HepG2 (cell line): ENCODE measurements around the gene MSH3. TPM values are rescaled to one million over a fixed set of nuclear protein-coding genes. Genes with fewer than 3 reads are reported as not detected.

Source experiments
- ATAC-seq: fragments of 200-7000 bp; cut with Tn5 transposase; 3 replicates; pipeline ENCODE4 v1.9.1; 2020; ENCODE audit warnings: mild to moderate bottlenecking, moderate library complexity
- BruUV-seq: library from RNA; stranded (reverse); fragments of 400-500 nt; replicated peaks from 2 replicates; lab custom pipeline; 2021; lab: Mats Ljungman, UMichigan
- CTCF ChIA-PET: fragments of 300-600 bp; formaldehyde crosslinking; extraction: SDS; loops from one replicate; lab custom pipeline; 2021; ENCODE audit warnings: low total read pairs, inconsistent platforms, low intra/inter-chr PET ratio; lab: Yijun Ruan, JAX
- POLR2A ChIA-PET: fragments of 350-600 bp; sonication (Branson Sonifier 250); formaldehyde crosslinking; loops from one replicate; lab custom pipeline; 2020; ENCODE audit warnings: antibody characterized with exemption, inconsistent platforms; lab: Yijun Ruan, JAX
- DNase-seq: peaks from one replicate; pipeline ENCODE4 v3.0.0-alpha.2; 2015; ENCODE audit warnings: low spot score
- FAIRE-seq: peaks from 3 replicates; lab custom pipeline; 2011; peaks lifted over from hg19 to GRCh38; lab: Jason Lieb, UNC
- H2AFZ ChIP-seq: one replicate; pipeline ENCODE4 v1.6.1; 2011; ENCODE audit warnings: low read length, inconsistent platforms
- H3K27ac ChIP-seq: fragments of 300-600 bp; 3 replicates; pipeline ENCODE4 v1.8.0; 2011; ENCODE audit warnings: mixed run types, mild to moderate bottlenecking, mixed read lengths, low read length, inconsistent platforms; ENCODE audit not compliant: insufficient read depth; ENCODE audit errors: extremely low read length
- H3K27me3 ChIP-seq, 2 experiments: fragments of 200-600 bp in 1 of 2; 2 replicates in 1 of 2; 3 replicates in 1 of 2; pipeline versions ENCODE4 v1.6.0 to v1.8.0; 2011; ENCODE audit warnings: low read length in 2 of 2, mild to moderate bottlenecking in 2 of 2, moderate library complexity in 2 of 2, inconsistent platforms in 1 of 2; ENCODE audit not compliant: insufficient read depth in 2 of 2, control insufficient read depth in 1 of 2
- H3K36me3 ChIP-seq, 2 experiments: fragments of 200-600 bp in 1 of 2; replicated peaks in 1 of 2; 2 replicates in 1 of 2; 3 replicates in 1 of 2; pipeline versions ENCODE4 v1.5.1 to v1.8.0; 2011; ENCODE audit warnings: low read length in 2 of 2, inconsistent platforms in 1 of 2; ENCODE audit not compliant: insufficient read depth in 2 of 2, control insufficient read depth in 1 of 2
- H3K4me1 ChIP-seq: 2 replicates; pipeline ENCODE4 v1.5.1; 2012; ENCODE audit warnings: low read length, inconsistent platforms; ENCODE audit not compliant: insufficient read depth
- H3K4me2 ChIP-seq: 2 replicates; pipeline ENCODE4 v1.6.0; 2011; ENCODE audit warnings: low read depth, low read length, inconsistent platforms
- H3K4me3 ChIP-seq, 3 experiments: fragments of 200-600 bp in 1 of 3; sonication (generic), shearing (Covaris generic) in 1 of 3; replicated peaks in 1 of 3; 2 replicates each; pipeline ENCODE4 v1.5.1; 2011 to 2016; ENCODE audit warnings: low read length in 3 of 3, inconsistent platforms in 2 of 3, low read depth in 2 of 3, mild to moderate bottlenecking in 2 of 3, control low read depth in 1 of 3, mixed read lengths in 1 of 3; ENCODE audit not compliant: insufficient read depth in 1 of 3
- H3K79me2 ChIP-seq: one replicate; pipeline ENCODE4 v1.6.1; 2011; ENCODE audit warnings: low read length, inconsistent platforms; ENCODE audit not compliant: insufficient read depth
- H3K9ac ChIP-seq: 2 replicates; pipeline ENCODE4 v1.6.0; 2011; ENCODE audit warnings: mild to moderate bottlenecking, low read depth, low read length, inconsistent platforms; ENCODE audit not compliant: insufficient read depth
- H3K9me3 ChIP-seq: 2 replicates; pipeline ENCODE4 v1.5.1; 2012; ENCODE audit warnings: mild to moderate bottlenecking, low read length
- H4K20me1 ChIP-seq: 2 replicates; pipeline ENCODE4 v1.6.0; 2011; ENCODE audit warnings: inconsistent platforms, mild to moderate bottlenecking, low read length, moderate library complexity; ENCODE audit not compliant: insufficient read depth
- ARNT ChIP-seq: fragments of 450-650 bp; IDR thresholded peaks from 2 replicates; pipeline ENCODE4 v1.6.1; 2017
- ARNT2 ChIP-seq: sonication (generic); formaldehyde crosslinking; IDR thresholded peaks from 2 replicates; pipeline ENCODE4 v1.8.0; 2022; ENCODE audit warnings: mild to moderate bottlenecking, low read depth, missing genetic modification reagents, moderate library complexity
- CHD4 ChIP-seq: fragments of 200-600 bp; sonication (generic); IDR thresholded peaks from 2 replicates; pipeline ENCODE4 v1.7.0; 2017; ENCODE audit warnings: mild to moderate bottlenecking, low read length, borderline replicate concordance
- ELF3 ChIP-seq: IDR thresholded peaks from 2 replicates; pipeline ENCODE4 v1.6.1; 2016; ENCODE audit warnings: missing genetic modification reagents, missing compliant biosample characterization
- ISL2 ChIP-seq: sonication (generic); formaldehyde crosslinking; IDR thresholded peaks from 2 replicates; pipeline ENCODE4 v1.5.0; 2020; ENCODE audit warnings: missing genetic modification reagents
- KLF15 ChIP-seq: sonication (generic); formaldehyde crosslinking; IDR thresholded peaks from 2 replicates; pipeline ENCODE4 v1.8.1; 2023; ENCODE audit warnings: borderline replicate concordance, mild to moderate bottlenecking, inconsistent platforms, missing genetic modification reagents, mixed read lengths
- NCOA1 ChIP-seq: sonication (generic); formaldehyde crosslinking; IDR thresholded peaks from 2 replicates; pipeline ENCODE4 v1.9.0; 2021; ENCODE audit warnings: missing genetic modification reagents
- PHF5A ChIP-seq: IDR thresholded peaks from one replicate; pipeline ENCODE4 v1.6.1; 2018; ENCODE audit warnings: low read depth, missing genetic modification reagents; ENCODE audit not compliant: unreplicated experiment
- RBAK ChIP-seq: sonication (generic); formaldehyde crosslinking; IDR thresholded peaks from 2 replicates; pipeline ENCODE4 v1.5.1; 2020; ENCODE audit warnings: mild to moderate bottlenecking, missing genetic modification reagents
- RFX3 ChIP-seq: IDR thresholded peaks from 2 replicates; pipeline ENCODE4 v1.6.1; 2016; ENCODE audit warnings: missing biosample characterization, missing genetic modification reagents
- ZNF670 ChIP-seq: sonication (generic); formaldehyde crosslinking; IDR thresholded peaks from 2 replicates; pipeline ENCODE4 v1.8.0; 2022; ENCODE audit warnings: mild to moderate bottlenecking, missing genetic modification reagents, borderline replicate concordance
- ZSCAN31 ChIP-seq: sonication (generic); formaldehyde crosslinking; IDR thresholded peaks from 2 replicates; pipeline ENCODE4 v1.5.0; 2020; ENCODE audit warnings: low read depth, mild to moderate bottlenecking, missing genetic modification reagents
- WGBS: methylation state at CpG from one replicate; pipeline ENCODE4 v1.1.6; 2017; ENCODE audit warnings: low lambda C conversion rate; 5-methylcytosine and 5-hydroxymethylcytosine counted together
- in situ Hi-C: cut with HindIII; loops from 2 replicates; pipeline ENCODE4 v1.10.0; 2017; ENCODE audit warnings: low pct_unique_long_range_greater_than_20kb; ENCODE audit not compliant: extremely low pct_ligation_motif_present
- intact Hi-C: fragments of 100-400 bp; cut with micrococcal nuclease; formaldehyde crosslinking; loops from one replicate; pipeline ENCODE4 v1.10.0; 2022; ENCODE audit not compliant: unreplicated experiment
- polyA plus RNA-seq, 8 experiments: library from polyadenylated mRNA; depleted of rRNA in 3 of 8; stranded (reverse) in 7 of 8; unstranded in 1 of 8; fragments of >200 nt; fragmentation: Illumina TruSeq in 4 of 8; extraction: Trizol in 4 of 8; gene quantifications; 2 replicates each; pipeline versions ENCODE4 v1.2.1 to v1.2.3, GENCODE V29; 2011 to 2016; ENCODE audit warnings: low read depth in 4 of 8, missing spikeins in 1 of 8, mixed read lengths in 1 of 8; ENCODE audit not compliant: insufficient read depth in 1 of 8
- total RNA-seq, 5 experiments: library from RNA; depleted of rRNA; stranded (reverse); fragments of >200 nt; fragmentation: Illumina TruSeq; extraction: Trizol; gene quantifications; 2 replicates each; pipeline ENCODE4 v1.2.3, GENCODE V29; 2016; ENCODE audit warnings: low read depth in 1 of 5
- TF ChIP-seq, protein P1 (sequence below): sonication (generic); formaldehyde crosslinking; IDR thresholded peaks from 2 replicates; pipeline ENCODE4 v1.4.0; 2020; ENCODE audit warnings: missing genetic modification reagents, borderline replicate concordance
- TF ChIP-seq, protein P2 (sequence below): sonication (generic); formaldehyde crosslinking; IDR thresholded peaks from 2 replicates; pipeline ENCODE4 v1.8.0; 2022; ENCODE audit warnings: mild to moderate bottlenecking, missing genetic modification reagents, moderate library complexity
- TF ChIP-seq, protein P3 (sequence below): sonication (generic); formaldehyde crosslinking; IDR thresholded peaks from 2 replicates; pipeline ENCODE4 v1.4.0; 2020; ENCODE audit warnings: missing genetic modification reagents
- TF ChIP-seq, protein P4 (sequence below): sonication (generic); formaldehyde crosslinking; IDR thresholded peaks from 2 replicates; pipeline ENCODE4 v1.4.0; 2020; ENCODE audit warnings: mild to moderate bottlenecking, missing genetic modification reagents
- TF ChIP-seq, protein P5 (sequence below): sonication (generic); formaldehyde crosslinking; IDR thresholded peaks from 2 replicates; pipeline ENCODE4 v1.5.1; 2020; ENCODE audit warnings: missing genetic modification reagents, mild to moderate bottlenecking, borderline replicate concordance

Gene MSH3
- total and polyA plus RNA-seq, 2 of the 13 experiments (the other 11 are each of a cell fraction or from before 2014, with no cell fraction given) = 4.0 to 16.4 TPM

DNA sequence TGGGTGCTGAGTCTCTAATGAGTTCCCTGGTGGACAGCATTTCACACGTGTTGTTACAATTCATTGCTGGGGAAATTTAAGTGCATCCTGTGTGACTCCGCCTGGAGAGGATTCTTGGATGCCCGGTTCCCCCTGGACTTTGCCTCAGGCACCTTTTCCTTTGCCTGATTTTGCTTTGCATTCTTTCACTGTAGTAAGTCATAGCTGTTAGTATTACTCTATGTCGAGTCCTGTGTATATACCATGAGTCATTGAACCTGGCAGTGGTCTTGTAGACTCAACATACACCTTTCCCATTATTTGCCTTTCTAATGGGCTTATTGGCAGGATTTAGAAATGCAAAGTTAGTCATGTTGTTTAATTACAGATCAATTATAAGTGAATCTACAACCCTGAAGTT, 82.3 kb downstream of the MSH3 start:
- Histone ChIP-seq H3K4me2 (no peak overlapping the region), H3K36me3 (no peaks in the 10 kb centered on the region; a peak in 1 of 5 replicates), H3K4me3 (no peak overlapping the region), H3K9me3 (no peaks in the 10 kb centered on the region), H2AFZ (no peak overlapping the region), H3K79me2 (no peaks in the 10 kb centered on the region), H3K9ac (no peak overlapping the region), H4K20me1 (no peaks in the 10 kb centered on the region), H3K27ac (no peak overlapping the region), H3K4me1 (no peaks in the 10 kb centered on the region), H3K27me3 (no peaks in the 10 kb centered on the region)
- POLR2A ChIA-PET = no interaction called here
- ATAC-seq (no peak), FAIRE-seq (no peak), DNase-seq (no peak)
- CTCF ChIA-PET = no interaction called here
- 59% methylated on average over 2 of the region's 4 CpGs for WGBS
- BruUV-seq = no TSS peak
- intact Hi-C loops = no loop called here
- in situ Hi-C loops = no loop called here
- TF ChIP-seq PHF5A (no peak), ZSCAN31 (no peak), ISL2 (CRISPR knock-in tag) (no peak), ZNF670 (no peak), ARNT2 (no peak), KLF15 (CRISPR knock-in tag) (no peak), NCOA1 (CRISPR knock-in tag) (no peak), ELF3 (CRISPR knock-in tag) (no peak), CHD4 (no peak), ARNT (no peak), RBAK (CRISPR knock-in tag) (no peak), RFX3 (CRISPR knock-in tag) (no peak)
- TF ChIP-seq, protein P1, sequence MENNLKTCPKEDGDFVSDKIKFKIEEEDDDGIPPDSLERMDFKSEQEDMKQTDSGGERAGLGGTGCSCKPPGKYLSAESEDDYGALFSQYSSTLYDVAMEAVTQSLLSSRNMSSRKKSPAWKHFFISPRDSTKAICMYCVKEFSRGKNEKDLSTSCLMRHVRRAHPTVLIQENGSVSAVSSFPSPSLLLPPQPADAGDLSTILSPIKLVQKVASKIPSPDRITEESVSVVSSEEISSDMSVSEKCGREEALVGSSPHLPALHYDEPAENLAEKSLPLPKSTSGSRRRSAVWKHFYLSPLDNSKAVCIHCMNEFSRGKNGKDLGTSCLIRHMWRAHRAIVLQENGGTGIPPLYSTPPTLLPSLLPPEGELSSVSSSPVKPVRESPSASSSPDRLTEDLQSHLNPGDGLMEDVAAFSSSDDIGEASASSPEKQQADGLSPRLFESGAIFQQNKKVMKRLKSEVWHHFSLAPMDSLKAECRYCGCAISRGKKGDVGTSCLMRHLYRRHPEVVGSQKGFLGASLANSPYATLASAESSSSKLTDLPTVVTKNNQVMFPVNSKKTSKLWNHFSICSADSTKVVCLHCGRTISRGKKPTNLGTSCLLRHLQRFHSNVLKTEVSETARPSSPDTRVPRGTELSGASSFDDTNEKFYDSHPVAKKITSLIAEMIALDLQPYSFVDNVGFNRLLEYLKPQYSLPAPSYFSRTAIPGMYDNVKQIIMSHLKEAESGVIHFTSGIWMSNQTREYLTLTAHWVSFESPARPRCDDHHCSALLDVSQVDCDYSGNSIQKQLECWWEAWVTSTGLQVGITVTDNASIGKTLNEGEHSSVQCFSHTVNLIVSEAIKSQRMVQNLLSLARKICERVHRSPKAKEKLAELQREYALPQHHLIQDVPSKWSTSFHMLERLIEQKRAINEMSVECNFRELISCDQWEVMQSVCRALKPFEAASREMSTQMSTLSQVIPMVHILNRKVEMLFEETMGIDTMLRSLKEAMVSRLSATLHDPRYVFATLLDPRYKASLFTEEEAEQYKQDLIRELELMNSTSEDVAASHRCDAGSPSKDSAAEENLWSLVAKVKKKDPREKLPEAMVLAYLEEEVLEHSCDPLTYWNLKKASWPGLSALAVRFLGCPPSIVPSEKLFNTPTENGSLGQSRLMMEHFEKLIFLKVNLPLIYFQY (CRISPR knock-in tag) = no peak
- TF ChIP-seq, protein P2, sequence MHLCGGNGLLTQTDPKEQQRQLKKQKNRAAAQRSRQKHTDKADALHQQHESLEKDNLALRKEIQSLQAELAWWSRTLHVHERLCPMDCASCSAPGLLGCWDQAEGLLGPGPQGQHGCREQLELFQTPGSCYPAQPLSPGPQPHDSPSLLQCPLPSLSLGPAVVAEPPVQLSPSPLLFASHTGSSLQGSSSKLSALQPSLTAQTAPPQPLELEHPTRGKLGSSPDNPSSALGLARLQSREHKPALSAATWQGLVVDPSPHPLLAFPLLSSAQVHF (CRISPR knock-in tag) = no peak
- TF ChIP-seq, protein P3, sequence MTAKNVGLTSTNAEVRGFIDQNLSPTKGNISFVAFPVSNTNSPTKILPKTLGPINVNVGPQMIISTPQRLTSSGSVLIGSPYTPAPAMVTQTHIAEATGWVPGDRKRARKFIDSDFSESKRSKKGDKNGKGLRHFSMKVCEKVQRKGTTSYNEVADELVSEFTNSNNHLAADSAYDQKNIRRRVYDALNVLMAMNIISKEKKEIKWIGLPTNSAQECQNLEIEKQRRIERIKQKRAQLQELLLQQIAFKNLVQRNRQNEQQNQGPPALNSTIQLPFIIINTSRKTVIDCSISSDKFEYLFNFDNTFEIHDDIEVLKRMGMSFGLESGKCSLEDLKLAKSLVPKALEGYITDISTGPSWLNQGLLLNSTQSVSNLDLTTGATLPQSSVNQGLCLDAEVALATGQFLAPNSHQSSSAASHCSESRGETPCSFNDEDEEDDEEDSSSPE = no peak
- TF ChIP-seq, protein P4, sequence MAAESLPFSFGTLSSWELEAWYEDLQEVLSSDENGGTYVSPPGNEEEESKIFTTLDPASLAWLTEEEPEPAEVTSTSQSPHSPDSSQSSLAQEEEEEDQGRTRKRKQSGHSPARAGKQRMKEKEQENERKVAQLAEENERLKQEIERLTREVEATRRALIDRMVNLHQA (CRISPR knock-in tag) = no peak
- TF ChIP-seq, protein P5, sequence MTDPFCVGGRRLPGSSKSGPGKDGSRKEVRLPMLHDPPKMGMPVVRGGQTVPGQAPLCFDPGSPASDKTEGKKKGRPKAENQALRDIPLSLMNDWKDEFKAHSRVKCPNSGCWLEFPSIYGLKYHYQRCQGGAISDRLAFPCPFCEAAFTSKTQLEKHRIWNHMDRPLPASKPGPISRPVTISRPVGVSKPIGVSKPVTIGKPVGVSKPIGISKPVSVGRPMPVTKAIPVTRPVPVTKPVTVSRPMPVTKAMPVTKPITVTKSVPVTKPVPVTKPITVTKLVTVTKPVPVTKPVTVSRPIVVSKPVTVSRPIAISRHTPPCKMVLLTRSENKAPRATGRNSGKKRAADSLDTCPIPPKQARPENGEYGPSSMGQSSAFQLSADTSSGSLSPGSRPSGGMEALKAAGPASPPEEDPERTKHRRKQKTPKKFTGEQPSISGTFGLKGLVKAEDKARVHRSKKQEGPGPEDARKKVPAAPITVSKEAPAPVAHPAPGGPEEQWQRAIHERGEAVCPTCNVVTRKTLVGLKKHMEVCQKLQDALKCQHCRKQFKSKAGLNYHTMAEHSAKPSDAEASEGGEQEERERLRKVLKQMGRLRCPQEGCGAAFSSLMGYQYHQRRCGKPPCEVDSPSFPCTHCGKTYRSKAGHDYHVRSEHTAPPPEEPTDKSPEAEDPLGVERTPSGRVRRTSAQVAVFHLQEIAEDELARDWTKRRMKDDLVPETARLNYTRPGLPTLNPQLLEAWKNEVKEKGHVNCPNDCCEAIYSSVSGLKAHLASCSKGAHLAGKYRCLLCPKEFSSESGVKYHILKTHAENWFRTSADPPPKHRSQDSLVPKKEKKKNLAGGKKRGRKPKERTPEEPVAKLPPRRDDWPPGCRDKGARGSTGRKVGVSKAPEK = no peak
